SK-N-SH (cell line): Measurements from ENCODE around the gene RRAD. TPM values are rescaled to one million over a fixed set of nuclear protein-coding genes. Genes with fewer than 3 reads are reported as not detected.

Experiments
- CTCF ChIA-PET: fragments of 300-600, 350-600 bp; formaldehyde crosslinking; extraction: SDS; loops from one replicate; lab custom pipeline; 2021; lab: Yijun Ruan, JAX
- POLR2A ChIA-PET: fragments of 350-600 bp; sonication (Branson Sonifier 250); formaldehyde crosslinking; extraction: SDS; loops from one replicate; lab custom pipeline; 2020; ENCODE audit warnings: antibody characterized with exemption, inconsistent platforms; lab: Yijun Ruan, JAX
- DNase-seq: peaks from one replicate; pipeline ENCODE4 v3.0.0; 2012
- H2AFZ ChIP-seq: fragments of 200-600 bp; sonication (generic); 2 replicates; pipeline ENCODE4 v1.8.1; 2016; ENCODE audit warnings: antibody characterized with exemption, mild to moderate bottlenecking, low read depth
- H3F3A ChIP-seq: fragments of 200-600 bp; sonication (generic); replicated peaks from 2 replicates; pipeline ENCODE3; 2016; ENCODE audit warnings: antibody characterized with exemption, mild to moderate bottlenecking; ENCODE audit not compliant: insufficient read depth
- H3K27ac ChIP-seq, 2 experiments: fragments of 200-500 bp in 1 of 2; fragments of 200-600 bp in 1 of 2; sonication (Bioruptor generic) in 1 of 2; sonication (generic), shearing (Covaris generic) in 1 of 2; 2 replicates each; pipeline versions ENCODE4 v1.5.1 to v1.6.1; 2014 to 2016; ENCODE audit warnings: low read depth in 2 of 2, inconsistent platforms in 1 of 2, low read length in 1 of 2, mild to moderate bottlenecking in 1 of 2, mixed read lengths in 1 of 2
- H3K27me3 ChIP-seq: fragments of 200-600 bp; sonication (generic), shearing (Covaris generic); 2 replicates; pipeline ENCODE4 v1.6.1; 2016; ENCODE audit warnings: mixed run types; ENCODE audit not compliant: insufficient read depth
- H3K36me3 ChIP-seq, 2 experiments: fragments of 200-500 bp in 1 of 2; fragments of 200-600 bp in 1 of 2; sonication (Bioruptor generic) in 1 of 2; sonication (generic) in 1 of 2; replicated peaks in 1 of 2; 2 replicates each; pipeline versions ENCODE3 to v1.5.1; 2014 to 2016; ENCODE audit warnings: low read length in 1 of 2, mild to moderate bottlenecking in 1 of 2; ENCODE audit not compliant: insufficient read depth in 2 of 2, control insufficient read depth in 1 of 2
- H3K4me1 ChIP-seq, 2 experiments: fragments of 200-500 bp in 1 of 2; fragments of 200-600 bp in 1 of 2; sonication (Bioruptor generic) in 1 of 2; sonication (generic), shearing (Covaris generic) in 1 of 2; 2 replicates each; pipeline versions ENCODE4 v1.5.1 to v1.6.1; 2014 to 2016; ENCODE audit warnings: low read depth in 1 of 2, low read length in 1 of 2, mixed run types in 1 of 2; ENCODE audit not compliant: insufficient read depth in 2 of 2, control insufficient read depth in 1 of 2
- H3K4me2 ChIP-seq: fragments of 200-600 bp; sonication (generic), shearing (Covaris generic); 2 replicates; pipeline ENCODE4 v1.6.1; 2017; ENCODE audit warnings: mixed run types
- H3K4me3 ChIP-seq, 2 experiments: fragments of 200-500 bp in 1 of 2; fragments of 200-600 bp in 1 of 2; sonication (Bioruptor generic) in 1 of 2; sonication (generic), shearing (Covaris generic) in 1 of 2; 2 replicates each; pipeline versions ENCODE4 v1.5.1 to v1.8.1; 2014 to 2016; ENCODE audit warnings: low read depth in 2 of 2, inconsistent platforms in 1 of 2, low read length in 1 of 2, mild to moderate bottlenecking in 1 of 2, mixed read lengths in 1 of 2, moderate library complexity in 1 of 2
- H3K79me2 ChIP-seq: fragments of 200-600 bp; sonication (generic); 2 replicates; pipeline ENCODE4 v1.8.1; 2017; ENCODE audit warnings: mild to moderate bottlenecking; ENCODE audit not compliant: insufficient read depth
- H3K9ac ChIP-seq: fragments of 200-600 bp; sonication (generic); 2 replicates; pipeline ENCODE4 v1.6.1; 2017; ENCODE audit warnings: mixed run types
- H3K9me2 ChIP-seq: fragments of 200-600 bp; sonication (generic); 2 replicates; pipeline ENCODE4 v1.6.1; 2017; ENCODE audit warnings: mixed run types
- H3K9me3 ChIP-seq: fragments of 200-600 bp; sonication (generic); 2 replicates; pipeline ENCODE4 v1.6.1; 2017; ENCODE audit warnings: mixed run types, mild to moderate bottlenecking, moderate library complexity
- H4K20me1 ChIP-seq: fragments of 200-600 bp; sonication (generic); 2 replicates; pipeline ENCODE4 v1.6.1; 2017; ENCODE audit warnings: mild to moderate bottlenecking, mixed run types; ENCODE audit not compliant: insufficient read depth
- CTCF ChIP-seq: fragments of 200-600 bp; sonication (generic); IDR thresholded peaks from 2 replicates; pipeline ENCODE4 v1.6.1; 2017; ENCODE audit warnings: antibody characterized with exemption, mild to moderate bottlenecking, moderate library complexity
- EP300 ChIP-seq, 2 experiments: IDR thresholded peaks; 2 replicates each; pipeline versions ENCODE4 v1.4.0 to v1.6.1; 2012; ENCODE audit warnings: borderline replicate concordance in 1 of 2, low read depth in 1 of 2, low read length in 1 of 2
- FOXJ3 ChIP-seq: sonication (generic); formaldehyde crosslinking; IDR thresholded peaks from 2 replicates; pipeline ENCODE4 v1.5.1; 2020; ENCODE audit warnings: mild to moderate bottlenecking, missing genetic modification reagents
- MEF2A ChIP-seq: IDR thresholded peaks from 2 replicates; pipeline ENCODE4 v1.4.0; 2012; ENCODE audit warnings: low read depth, borderline replicate concordance
- MXI1 ChIP-seq: IDR thresholded peaks from 2 replicates; pipeline ENCODE4 v1.6.1; 2012; ENCODE audit warnings: mild to moderate bottlenecking, low read depth, low read length, improper control_type of control experiment
- NFIC ChIP-seq: IDR thresholded peaks from 2 replicates; pipeline ENCODE4 v1.4.0; 2012; ENCODE audit warnings: borderline replicate concordance
- POLR2AphosphoS5 ChIP-seq: IDR thresholded peaks from 2 replicates; pipeline ENCODE4 v1.6.1; 2012; ENCODE audit warnings: low read depth, low read length
- RAD21 ChIP-seq: IDR thresholded peaks from 2 replicates; pipeline ENCODE4 v1.6.1; 2012; ENCODE audit warnings: mild to moderate bottlenecking, low read length
- RFX5 ChIP-seq: IDR thresholded peaks from 2 replicates; pipeline ENCODE4 v1.6.1; 2012; ENCODE audit warnings: mild to moderate bottlenecking, improper control_type of control experiment, low read length
- RXRA ChIP-seq: IDR thresholded peaks from 2 replicates; pipeline ENCODE4 v1.4.0; 2012; ENCODE audit warnings: low read depth, mild to moderate bottlenecking, borderline replicate concordance
- SIN3A ChIP-seq: IDR thresholded peaks from 2 replicates; pipeline ENCODE4 v1.6.1; 2012; ENCODE audit warnings: low read depth, mild to moderate bottlenecking, low read length, moderate library complexity, borderline replicate concordance
- TAF1 ChIP-seq: IDR thresholded peaks from 2 replicates; pipeline ENCODE4 v1.6.1; 2012; ENCODE audit warnings: low read depth, mild to moderate bottlenecking, low read length, moderate library complexity, borderline replicate concordance
- TEAD4 ChIP-seq: IDR thresholded peaks from 2 replicates; pipeline ENCODE4 v1.4.0; 2012; ENCODE audit warnings: mild to moderate bottlenecking, borderline replicate concordance; ENCODE audit not compliant: insufficient read depth
- WGBS: methylation state at CpG from one replicate; pipeline ENCODE4 v1.1.6; 2017; ENCODE audit warnings: low lambda C conversion rate; 5-methylcytosine and 5-hydroxymethylcytosine counted together
- polyA plus RNA-seq, 3 experiments: library from polyadenylated mRNA; depleted of rRNA; stranded (reverse); fragments of >200 nt; gene quantifications; 2 replicates each; pipeline ENCODE4 v1.2.3, GENCODE V29; 2012

RRAD gene
- polyA plus RNA-seq, 1 of the 3 experiments (the other 2 are of a cell fraction): 9.3 TPM

GRCh38 chr16:66920299-66920590 lies 5.1 kb downstream of the RRAD start:
- Histone ChIP-seq H4K20me1 (no peaks in the 10 kb centered on the region), H3K4me1 (no peaks in the 10 kb centered on the region; a peak in 1 of 4 replicates), H3K4me2 (no peak overlapping the region), H3K27me3 (no peaks in the 10 kb centered on the region), H3F3A (no peaks in the 10 kb centered on the region), H3K9me3 (no peaks in the 10 kb centered on the region), H2AFZ (no peak overlapping the region), H3K9me2 (no peaks in the 10 kb centered on the region), H3K36me3 (no peaks in the 10 kb centered on the region), H3K79me2 (no peaks in the 10 kb centered on the region), H3K4me3 (no peak overlapping the region), H3K9ac (no peak overlapping the region), H3K27ac (no peak overlapping the region)
- ChIA-PET CTCF (interaction anchor here (0.8 to 13.6 kb wide), 3 partner anchors 8 to 25 kb away, joined by 5 to 174 read pairs (median 13); no protein-coding TSS in a partner anchor), POLR2A (no interaction called here)
- no peak for TF ChIP-seq CTCF
- TF ChIP-seq MXI1: no peak
- TF ChIP-seq NFIC: no peak
- TF ChIP-seq SIN3A: no peak
- no peak for TF ChIP-seq EP300 (IDR thresholded peaks at IDR 0.05; ENCODE audit: borderline replicate concordance in 1 of 2, low read depth in 1 of 2, low read length in 1 of 2)
- DNase-seq: no peak
- 43% methylated on average over 2 of the region's 2 CpGs for WGBS

GRCh38 chr16:66919569-66920298 lies 5.6 kb downstream of the RRAD start:
- 45% methylated on average over 4 of the region's 5 CpGs for WGBS
- no peaks in the 10 kb centered on the region for H3K79me2 ChIP-seq
- H3K4me3 ChIP-seq: no peak overlapping the region
- H3K27ac ChIP-seq: no peak overlapping the region
- no peak for DNase-seq
- H3K27me3 ChIP-seq: no peaks in the 10 kb centered on the region
- H3K4me2 ChIP-seq: no peak overlapping the region
- TF ChIP-seq FOXJ3 (CRISPR knock-in tag): no peak
- TF ChIP-seq TEAD4: no peak
- TF ChIP-seq SIN3A: no peak
- no peak for TF ChIP-seq MEF2A
- no peak for TF ChIP-seq RAD21
- TF ChIP-seq RXRA: no peak
- no peak for TF ChIP-seq RFX5
- TF ChIP-seq TAF1: no peak
- no peak for TF ChIP-seq POLR2AphosphoS5
- TF ChIP-seq NFIC: no peak
- H2AFZ ChIP-seq: no peak overlapping the region
- ChIA-PET CTCF (interaction anchor here (0.8 to 13.6 kb wide), 3 partner anchors 8 to 24 kb away, joined by 5 to 174 read pairs (median 13); no protein-coding TSS in a partner anchor), POLR2A (no interaction called here)
- no peaks in the 10 kb centered on the region for H3K9me2 ChIP-seq
- H3K4me1 ChIP-seq: no peaks in the 10 kb centered on the region; a peak in 1 of 4 replicates
- H3K36me3 ChIP-seq: no peaks in the 10 kb centered on the region
- no peak overlapping the region for H3K9ac ChIP-seq
- H3F3A ChIP-seq: no peaks in the 10 kb centered on the region
- no peaks in the 10 kb centered on the region for H4K20me1 ChIP-seq
- H3K9me3 ChIP-seq: no peaks in the 10 kb centered on the region
